IgD-negative memory B cell (primary cell): ENCODE data around the gene CEP295NL. TPM values are rescaled to one million over a fixed set of nuclear protein-coding genes. Genes with fewer than 3 reads are reported as not detected.

Source experiments
- polyA plus RNA-seq: library from polyadenylated mRNA; unstranded; fragments of 300-500 nt; fragmentation: Illumina TruSeq; gene quantifications from one replicate; pipeline ENCODE4 v1.2.3, GENCODE V29; 2021

The CEP295NL gene
- polyA plus RNA-seq, 1 donor from 2014 or later, result 1.6 TPM

Other genes with a start within 250 kb of the CEP295NL start
- gene CYTH1, start 120.9 kb downstream of the CEP295NL start, polyA plus RNA-seq, result 210 TPM
- gene USP36, start 62.4 kb downstream of the CEP295NL start, polyA plus RNA-seq, result 28.8 TPM
- 0.34 TPM for gene TIMP2, start 22.2 kb upstream of the CEP295NL start, polyA plus RNA-seq
- gene LGALS3BP, start 76.7 kb upstream of the CEP295NL start, polyA plus RNA-seq, result 3.9 TPM
- gene CANT1, start 106.6 kb upstream of the CEP295NL start, polyA plus RNA-seq, result 8.6 TPM
- not detected for gene C1QTNF1, start 121.0 kb upstream of the CEP295NL start, polyA plus RNA-seq
- 6.4 TPM for gene ENGASE, start 171.6 kb upstream of the CEP295NL start, polyA plus RNA-seq